GM13976 (cell line): ENCODE results near the gene PDE9A.

ENCODE experiments used
- DNase-seq: peaks from one replicate; pipeline ENCODE4 v3.0.0; 2012; ENCODE audit warnings: low spot score
- in situ Hi-C: fragments of 300-500 bp; cut with MboI; formaldehyde crosslinking; loops from one replicate; pipeline ENCODE4 v1.12.0; 2022; ENCODE audit warnings: low sequenced_read_pairs, mixed read lengths, inconsistent platforms; ENCODE audit not compliant: unreplicated experiment
- TF ChIP-seq, protein P1 (sequence below): IDR thresholded peaks from 2 replicates; pipeline ENCODE4 v1.5.1; 2012; ENCODE audit warnings: borderline replicate concordance, mild to moderate bottlenecking; ENCODE audit not compliant: insufficient read depth; ENCODE audit errors: extremely low read depth, missing control alignments, control extremely low read depth

The PDE9A gene

DNA sequence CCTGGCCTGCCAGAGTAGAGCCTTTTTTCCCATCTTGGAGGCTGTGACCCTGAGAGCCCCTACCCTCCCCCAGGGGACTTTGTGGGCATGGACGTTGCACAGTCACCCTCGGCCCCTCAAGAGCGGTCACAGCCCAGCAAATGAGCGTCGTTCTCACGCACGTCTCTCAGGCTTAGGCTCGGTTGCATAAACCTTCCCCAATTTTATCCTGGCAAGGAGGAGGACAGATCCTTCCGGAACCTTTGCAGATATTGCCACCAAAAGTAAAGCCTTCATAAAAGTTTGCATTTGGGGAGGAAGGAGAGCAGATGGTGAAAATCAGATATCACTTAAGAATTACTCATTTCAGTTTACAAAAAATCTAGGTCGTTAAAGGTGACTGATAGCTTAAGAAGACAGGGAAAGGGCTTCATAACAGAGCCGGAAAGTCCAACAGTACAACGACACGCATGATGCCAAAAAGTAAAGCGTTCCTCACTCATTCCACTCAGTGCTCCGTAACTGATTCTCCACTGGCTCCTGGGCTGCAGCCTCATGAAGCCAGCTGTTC is 29.3 kb downstream of the PDE9A start:
- TF ChIP-seq, protein P1, sequence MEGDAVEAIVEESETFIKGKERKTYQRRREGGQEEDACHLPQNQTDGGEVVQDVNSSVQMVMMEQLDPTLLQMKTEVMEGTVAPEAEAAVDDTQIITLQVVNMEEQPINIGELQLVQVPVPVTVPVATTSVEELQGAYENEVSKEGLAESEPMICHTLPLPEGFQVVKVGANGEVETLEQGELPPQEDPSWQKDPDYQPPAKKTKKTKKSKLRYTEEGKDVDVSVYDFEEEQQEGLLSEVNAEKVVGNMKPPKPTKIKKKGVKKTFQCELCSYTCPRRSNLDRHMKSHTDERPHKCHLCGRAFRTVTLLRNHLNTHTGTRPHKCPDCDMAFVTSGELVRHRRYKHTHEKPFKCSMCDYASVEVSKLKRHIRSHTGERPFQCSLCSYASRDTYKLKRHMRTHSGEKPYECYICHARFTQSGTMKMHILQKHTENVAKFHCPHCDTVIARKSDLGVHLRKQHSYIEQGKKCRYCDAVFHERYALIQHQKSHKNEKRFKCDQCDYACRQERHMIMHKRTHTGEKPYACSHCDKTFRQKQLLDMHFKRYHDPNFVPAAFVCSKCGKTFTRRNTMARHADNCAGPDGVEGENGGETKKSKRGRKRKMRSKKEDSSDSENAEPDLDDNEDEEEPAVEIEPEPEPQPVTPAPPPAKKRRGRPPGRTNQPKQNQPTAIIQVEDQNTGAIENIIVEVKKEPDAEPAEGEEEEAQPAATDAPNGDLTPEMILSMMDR: no peak
- no peak for DNase-seq
- in situ Hi-C loops: no loop called here

DNA sequence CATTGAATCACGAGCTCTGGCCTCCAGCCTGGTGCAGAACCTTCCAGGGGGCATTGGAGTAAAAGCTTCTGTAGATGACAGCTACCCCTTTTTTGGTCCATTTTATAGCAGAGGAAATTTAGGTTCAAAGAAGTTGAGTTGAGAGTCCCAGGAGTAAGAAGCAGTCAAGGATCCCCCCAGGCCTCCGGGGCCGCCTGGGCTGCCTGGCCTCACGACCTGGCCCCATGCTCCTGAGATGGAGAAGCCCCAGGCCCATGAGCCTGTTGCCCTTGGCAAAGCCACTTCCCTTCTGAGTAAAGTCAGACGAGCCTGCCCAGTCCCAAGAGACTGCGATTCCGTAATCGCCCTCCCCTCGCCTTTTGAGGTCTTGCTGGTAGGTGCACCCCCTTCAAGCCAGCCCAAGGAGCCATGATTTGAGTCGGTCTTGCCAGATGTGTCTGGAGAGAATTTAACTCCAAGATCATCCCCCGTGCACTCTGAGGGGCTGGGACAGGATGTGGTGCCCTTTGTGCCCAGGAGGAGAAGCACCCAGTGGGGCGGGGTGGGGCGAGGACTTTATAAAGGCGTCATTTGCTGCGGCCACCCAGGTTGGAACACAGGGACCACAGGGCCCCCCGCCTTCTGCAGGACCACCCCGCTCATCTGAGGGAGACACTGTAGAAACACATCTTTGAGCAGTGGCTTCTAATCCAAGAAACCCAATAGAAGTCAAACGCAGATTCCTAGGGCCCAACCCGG is 30.1 kb downstream of the PDE9A start:
- no peak for DNase-seq
- in situ Hi-C loops: no loop called here
- TF ChIP-seq, protein P1: no peak

DNA sequence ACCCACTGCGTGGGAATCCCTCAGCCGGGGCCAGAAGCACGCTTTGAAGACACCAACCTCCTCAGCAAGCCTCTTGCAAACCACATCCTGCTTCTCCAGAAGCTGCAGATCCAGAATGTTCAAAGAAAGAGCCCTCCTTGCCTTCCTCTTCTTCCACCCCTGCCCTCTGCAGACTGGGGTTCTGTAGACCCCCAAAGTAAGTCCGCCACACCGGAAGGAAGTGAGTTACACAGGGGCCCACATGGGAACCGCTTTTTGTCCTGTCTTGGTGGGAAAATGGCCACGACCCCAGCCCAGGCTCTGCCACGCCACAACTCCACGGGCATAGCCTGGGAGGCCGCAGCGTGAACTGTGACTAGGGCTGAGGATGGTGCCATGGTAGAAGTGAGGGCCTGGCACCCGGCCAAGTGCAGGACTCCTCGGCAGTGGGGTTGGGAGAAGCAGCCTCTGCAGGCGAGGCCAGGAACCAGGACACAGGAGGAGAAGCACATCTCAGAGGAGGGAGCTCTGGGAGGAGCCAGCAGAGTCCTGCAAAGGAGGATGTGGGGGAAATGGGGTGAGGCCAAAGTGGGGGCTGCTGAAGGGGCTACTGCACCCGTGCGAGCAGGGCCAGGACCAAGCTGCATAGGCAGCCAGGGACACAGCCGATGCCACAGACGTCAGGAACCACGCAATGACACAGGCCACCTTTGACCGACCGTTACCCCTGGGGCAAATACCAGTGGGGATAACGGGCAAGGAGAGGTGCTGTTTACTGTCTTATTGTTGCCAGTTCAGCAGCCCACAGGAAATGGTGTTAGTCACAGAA is 30.9 kb downstream of the PDE9A start:
- in situ Hi-C loops: no loop called here
- no peak for DNase-seq
- TF ChIP-seq, protein P1: no peak

DNA sequence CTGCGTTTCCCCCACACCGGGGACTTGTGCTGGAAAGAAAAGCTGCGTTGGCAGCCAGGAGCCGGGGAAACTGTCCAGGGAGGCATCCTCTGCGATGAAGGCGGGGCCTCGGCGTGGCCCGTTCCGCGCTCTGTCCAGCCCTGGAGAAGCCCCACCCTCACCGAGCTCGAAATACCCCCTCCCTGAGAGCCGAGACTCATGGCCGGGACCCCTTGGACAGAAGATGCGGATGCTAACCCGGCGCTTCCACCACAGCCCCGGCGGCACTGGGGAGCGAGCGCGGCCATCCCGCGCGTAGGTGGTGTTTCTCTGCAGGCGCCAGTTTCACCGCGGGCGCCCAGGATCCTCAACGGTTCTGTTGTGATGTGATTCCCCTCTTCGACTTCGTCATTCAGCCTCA is 31.6 kb downstream of the PDE9A start:
- in situ Hi-C loops: no loop called here
- no peak for DNase-seq
- TF ChIP-seq, protein P1: no peak

GRCh38 chr21:42685954-42686500 is 32.6 kb downstream of the PDE9A start:
- TF ChIP-seq, protein P1: no peak
- no peak for DNase-seq
- in situ Hi-C loops: no loop called here

GRCh38 chr21:42687796-42688195 is 34.4 kb downstream of the PDE9A start:
- DNase-seq: no peak
- TF ChIP-seq, protein P1: no peak
- in situ Hi-C loops: no loop called here
